HL-60 (cell line): ENCODE data around the gene RCC2.

ENCODE experiments used
- CTCF ChIP-seq: IDR thresholded peaks from one replicate; pipeline ENCODE4 v1.5.1; 2011; ENCODE audit warnings: low read length, control low read depth, inconsistent platforms; ENCODE audit not compliant: insufficient read depth
- GABPA ChIP-seq: IDR thresholded peaks from 2 replicates; pipeline ENCODE4 v1.6.1; 2012; ENCODE audit warnings: low read depth
- POLR2AphosphoS5 ChIP-seq: IDR thresholded peaks from 2 replicates; pipeline ENCODE4 v1.6.1; 2012; ENCODE audit warnings: low read depth
- REST ChIP-seq: IDR thresholded peaks from 2 replicates; pipeline ENCODE4 v1.6.1; 2012; ENCODE audit warnings: low read depth; ENCODE audit not compliant: insufficient replicate concordance
- SPI1 ChIP-seq: IDR thresholded peaks from 2 replicates; pipeline ENCODE4 v1.6.1; 2012; ENCODE audit warnings: low read depth, mild to moderate bottlenecking, borderline replicate concordance

GRCh38 chr1:17436380-17437174 lies 2.9 kb downstream of the RCC2 start:
- TF ChIP-seq CTCF (no peak), GABPA (no peak), POLR2AphosphoS5 (no peak), REST (no peak), SPI1 (no peak)
